CD1c-positive myeloid dendritic cell (primary cell): ENCODE data around the gene KIAA2012.

Source experiments
- DNase-seq: peaks from one replicate; pipeline ENCODE4 v3.0.0-alpha.2; 2016; ENCODE audit errors: extremely low spot score

KIAA2012 gene

GRCh38 chr2:202149155-202149762 is 76.2 kb downstream of the KIAA2012 start:
- DNase-seq = no peak

- no peak for DNase-seq
These were observed 76.9 kb downstream of the KIAA2012 start for GRCh38 chr2:202149936-202150335.

GRCh38 chr2:202152104-202152715 is 79.2 kb downstream of the KIAA2012 start:
- DNase-seq = no peak

- DNase-seq = no peak
These were observed 81.6 kb downstream of the KIAA2012 start for GRCh38 chr2:202154613-202155012.

- DNase-seq = no peak
These were observed 84.3 kb downstream of the KIAA2012 start for GRCh38 chr2:202157211-202157990.

GRCh38 chr2:202158796-202159195 is 85.7 kb downstream of the KIAA2012 start:
- DNase-seq = no peak

GRCh38 chr2:202161151-202161835 is 88.2 kb downstream of the KIAA2012 start:
- no peak for DNase-seq

DNA sequence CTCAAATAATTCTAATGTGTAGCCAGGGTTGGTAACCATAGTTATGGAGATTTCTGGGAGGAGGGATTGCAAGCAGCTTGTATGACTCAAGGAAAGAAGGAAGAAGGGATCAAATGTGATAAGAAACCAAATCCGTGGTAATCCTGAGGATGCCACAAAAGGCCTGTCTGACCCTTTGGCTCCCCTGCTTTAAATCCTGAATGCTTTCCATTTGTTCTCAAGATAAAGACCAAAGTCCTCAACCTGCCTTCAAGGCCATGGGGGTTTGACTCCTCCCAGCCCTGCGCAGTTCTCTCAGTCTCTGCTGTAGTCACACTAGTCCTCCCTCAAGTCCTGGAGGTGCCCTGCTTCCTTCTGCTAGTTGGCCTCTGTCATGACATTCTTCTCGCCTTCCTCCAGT is 91.4 kb downstream of the KIAA2012 start:
- no peak for DNase-seq

- DNase-seq = no peak
These were observed 92.2 kb downstream of the KIAA2012 start for GRCh38 chr2:202165208-202165607.

DNA sequence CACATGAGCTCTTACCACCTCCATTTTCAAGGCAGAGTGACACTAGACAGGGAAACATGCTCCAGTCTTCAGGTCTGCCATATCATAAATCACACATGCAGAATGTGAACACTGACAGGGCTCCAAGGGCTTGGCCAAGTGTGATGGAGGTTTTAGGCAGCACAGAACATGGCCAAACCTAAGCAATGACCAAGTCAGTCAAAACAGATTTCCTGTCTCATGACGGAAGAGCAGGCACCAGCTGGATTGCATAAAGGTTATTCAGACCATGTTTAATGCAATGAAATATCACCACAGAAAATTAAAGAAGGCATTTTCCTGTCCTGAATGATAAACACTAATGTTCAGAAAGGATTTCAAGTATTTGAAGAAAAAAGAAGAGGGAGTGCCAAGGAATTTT is 92.9 kb downstream of the KIAA2012 start:
- no peak for DNase-seq

DNA sequence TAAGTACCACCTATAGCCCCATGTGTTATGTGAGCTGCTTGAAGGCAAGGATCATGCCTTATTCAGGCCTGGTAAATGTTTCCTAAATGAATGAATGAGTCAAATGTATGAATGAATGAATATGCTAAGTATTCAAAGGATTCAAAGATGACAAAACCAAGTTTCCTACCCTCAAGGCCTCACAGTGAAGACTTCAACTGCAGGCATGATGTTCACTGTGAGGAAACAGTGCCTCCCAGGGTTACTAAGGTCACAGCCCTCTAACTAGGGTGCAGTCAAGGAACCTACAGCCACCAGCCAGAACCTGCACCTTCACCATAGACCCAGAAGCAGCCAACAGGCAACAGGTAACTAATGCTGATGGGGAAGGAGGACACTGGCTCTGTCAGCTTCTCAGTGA is 96.1 kb downstream of the KIAA2012 start:
- no peak for DNase-seq

DNA sequence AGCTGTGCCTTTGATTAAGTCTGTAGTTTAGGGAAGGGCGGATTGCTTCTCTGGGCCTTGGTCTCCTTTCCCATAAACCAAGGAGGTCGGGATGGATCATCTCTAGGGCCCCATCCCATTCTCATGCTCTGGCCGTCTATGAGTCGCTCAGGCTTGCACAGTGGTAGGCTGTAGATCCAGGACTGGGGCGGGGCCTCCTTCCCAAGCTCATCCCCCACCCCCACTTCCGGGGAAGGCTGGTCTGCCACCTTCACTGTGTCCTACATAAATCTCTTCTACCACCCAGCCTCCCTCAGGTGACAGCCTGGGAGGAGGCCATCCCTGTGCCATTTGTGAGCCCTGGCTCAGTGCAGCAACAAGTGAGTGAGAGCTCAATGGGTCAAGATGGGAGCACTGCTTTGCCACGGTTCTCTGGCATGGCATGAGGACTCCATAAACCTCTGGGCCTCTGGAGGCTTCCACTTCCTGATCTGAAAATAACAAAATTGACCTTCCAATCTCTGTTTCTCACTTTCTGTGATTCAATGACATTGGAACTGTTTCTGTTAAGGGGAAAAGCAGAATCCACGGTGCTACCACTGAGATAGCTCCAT is 96.9 kb downstream of the KIAA2012 start:
- DNase-seq = no peak

- DNase-seq = no peak
These were observed 98.3 kb downstream of the KIAA2012 start for GRCh38 chr2:202171241-202171825.

- DNase-seq = peak; percentile 74
These were observed 99.6 kb downstream of the KIAA2012 start for GRCh38 chr2:202172439-202173211.

GRCh38 chr2:202178346-202178958 is 105.4 kb downstream of the KIAA2012 start:
- DNase-seq = peak; percentile 78

- no peak for DNase-seq
These were observed 111.5 kb downstream of the KIAA2012 start for GRCh38 chr2:202184557-202184956.

GRCh38 chr2:202185156-202185555 is 112.1 kb downstream of the KIAA2012 start:
- DNase-seq = no peak

- DNase-seq = no peak
These were observed 113.7 kb downstream of the KIAA2012 start for GRCh38 chr2:202186641-202187202.

DNA sequence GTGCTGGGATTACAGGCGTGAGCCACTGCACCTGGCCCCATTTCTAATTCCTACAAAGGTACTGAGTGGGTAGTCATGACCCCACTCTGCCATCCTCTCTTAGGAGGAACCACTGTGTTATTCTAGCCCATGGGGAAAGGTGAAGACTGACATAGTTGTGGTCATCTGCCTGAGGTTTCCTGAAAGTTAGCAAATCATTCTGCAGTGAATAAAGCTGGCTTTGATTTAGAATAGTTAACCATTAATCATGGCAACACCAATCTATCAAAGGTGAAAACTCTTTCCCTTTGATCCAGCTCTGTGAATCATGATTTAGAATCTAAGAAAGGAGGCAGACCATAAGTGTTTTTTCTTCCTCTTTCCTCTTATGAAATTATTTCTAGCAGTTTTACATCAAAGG is 114.5 kb downstream of the KIAA2012 start:
- DNase-seq = no peak

DNA sequence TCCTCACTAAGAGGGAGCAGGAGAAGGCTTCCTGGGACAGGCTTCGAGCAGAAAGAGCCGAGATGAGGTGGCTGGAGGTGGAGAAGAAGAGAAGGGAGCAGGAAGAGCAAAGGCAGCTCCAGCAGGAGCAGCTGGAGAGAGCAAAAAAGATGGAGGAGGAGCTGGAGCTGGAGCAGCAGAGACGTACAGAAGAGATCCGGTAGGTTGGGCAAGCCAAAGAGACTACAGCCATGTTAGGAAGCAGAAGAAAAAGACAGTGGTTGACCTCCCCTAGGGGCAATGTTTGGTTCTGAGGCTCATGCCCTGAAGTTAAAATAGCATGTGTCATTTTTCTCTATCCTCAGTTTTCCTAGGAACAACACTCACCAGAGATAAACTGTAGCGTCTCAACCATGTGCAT is 120.2 kb downstream of the KIAA2012 start:
- no peak for DNase-seq
